Measurements from ENCODE around the gene CD86.

CD86 gene

DNA sequence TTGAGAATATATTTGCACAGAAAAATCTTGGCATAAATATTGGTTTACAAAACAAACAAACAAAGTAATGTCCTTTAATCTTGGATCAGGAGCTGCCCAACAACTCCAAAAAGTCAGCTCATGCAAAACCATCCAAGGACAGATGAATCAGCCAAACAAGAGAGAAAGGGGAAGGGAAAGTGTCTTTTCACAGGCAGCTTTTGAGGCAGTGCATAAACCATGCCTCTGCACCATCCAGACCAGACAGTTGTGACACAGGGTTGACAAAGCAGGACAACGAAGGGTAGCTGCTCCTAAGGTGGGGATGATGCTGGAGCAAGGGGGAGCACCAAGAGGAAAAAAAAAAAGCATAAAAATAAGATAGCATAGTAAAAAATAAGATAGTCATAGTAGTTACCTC lies 8.7 kb downstream of the CD86 start:
- TF ChIP-seq, protein P1, sequence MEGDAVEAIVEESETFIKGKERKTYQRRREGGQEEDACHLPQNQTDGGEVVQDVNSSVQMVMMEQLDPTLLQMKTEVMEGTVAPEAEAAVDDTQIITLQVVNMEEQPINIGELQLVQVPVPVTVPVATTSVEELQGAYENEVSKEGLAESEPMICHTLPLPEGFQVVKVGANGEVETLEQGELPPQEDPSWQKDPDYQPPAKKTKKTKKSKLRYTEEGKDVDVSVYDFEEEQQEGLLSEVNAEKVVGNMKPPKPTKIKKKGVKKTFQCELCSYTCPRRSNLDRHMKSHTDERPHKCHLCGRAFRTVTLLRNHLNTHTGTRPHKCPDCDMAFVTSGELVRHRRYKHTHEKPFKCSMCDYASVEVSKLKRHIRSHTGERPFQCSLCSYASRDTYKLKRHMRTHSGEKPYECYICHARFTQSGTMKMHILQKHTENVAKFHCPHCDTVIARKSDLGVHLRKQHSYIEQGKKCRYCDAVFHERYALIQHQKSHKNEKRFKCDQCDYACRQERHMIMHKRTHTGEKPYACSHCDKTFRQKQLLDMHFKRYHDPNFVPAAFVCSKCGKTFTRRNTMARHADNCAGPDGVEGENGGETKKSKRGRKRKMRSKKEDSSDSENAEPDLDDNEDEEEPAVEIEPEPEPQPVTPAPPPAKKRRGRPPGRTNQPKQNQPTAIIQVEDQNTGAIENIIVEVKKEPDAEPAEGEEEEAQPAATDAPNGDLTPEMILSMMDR (IDR thresholded peaks at IDR 0.05; ENCODE audit: low read depth, low read length, missing control alignments): no peak
- Histone ChIP-seq H3K36me3 (replicated peaks) (no peaks in the 10 kb centered on the region), H3K27ac (no peak overlapping the region), H3K4me3 (ENCODE audit: low read depth, low read length) (no peak overlapping the region), H3K27me3 (replicated peaks) (no peaks in the 10 kb centered on the region)
- in situ Hi-C loops (cut with HindIII; ENCODE audit: low pct_ligation_motif_present, low sequenced_read_pairs): no loop called here
- no peak for DNase-seq

DNA sequence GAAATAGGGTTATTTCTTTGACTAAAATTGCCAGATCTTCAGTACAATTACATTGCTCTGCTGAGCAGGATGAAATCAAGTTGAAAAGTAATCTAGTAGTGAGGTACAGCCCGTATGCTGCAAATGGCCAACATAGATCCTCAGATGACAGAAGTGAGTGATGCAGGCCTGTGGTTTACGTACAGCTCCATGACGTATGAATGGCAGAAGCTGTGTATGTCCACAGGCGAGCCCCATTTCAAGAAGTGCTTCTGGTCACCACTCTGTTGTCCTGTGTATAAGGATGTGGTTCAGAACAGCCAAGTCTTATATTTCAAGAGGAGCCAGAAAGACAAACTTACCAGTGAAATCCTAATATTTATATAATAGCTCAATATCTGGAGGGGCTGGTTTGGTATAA lies 9.2 kb downstream of the CD86 start:
- H3K36me3 ChIP-seq (replicated peaks): no peaks in the 10 kb centered on the region
- TF ChIP-seq, protein P1 (IDR thresholded peaks at IDR 0.05; ENCODE audit: low read depth, low read length, missing control alignments): no peak
- in situ Hi-C loops (cut with HindIII; ENCODE audit: low pct_ligation_motif_present, low sequenced_read_pairs): no loop called here
- H3K4me3 ChIP-seq (ENCODE audit: low read depth, low read length): no peak overlapping the region
- no peaks in the 10 kb centered on the region for H3K27me3 ChIP-seq (replicated peaks)
- DNase-seq: no peak
- no peak overlapping the region for H3K27ac ChIP-seq

DNA sequence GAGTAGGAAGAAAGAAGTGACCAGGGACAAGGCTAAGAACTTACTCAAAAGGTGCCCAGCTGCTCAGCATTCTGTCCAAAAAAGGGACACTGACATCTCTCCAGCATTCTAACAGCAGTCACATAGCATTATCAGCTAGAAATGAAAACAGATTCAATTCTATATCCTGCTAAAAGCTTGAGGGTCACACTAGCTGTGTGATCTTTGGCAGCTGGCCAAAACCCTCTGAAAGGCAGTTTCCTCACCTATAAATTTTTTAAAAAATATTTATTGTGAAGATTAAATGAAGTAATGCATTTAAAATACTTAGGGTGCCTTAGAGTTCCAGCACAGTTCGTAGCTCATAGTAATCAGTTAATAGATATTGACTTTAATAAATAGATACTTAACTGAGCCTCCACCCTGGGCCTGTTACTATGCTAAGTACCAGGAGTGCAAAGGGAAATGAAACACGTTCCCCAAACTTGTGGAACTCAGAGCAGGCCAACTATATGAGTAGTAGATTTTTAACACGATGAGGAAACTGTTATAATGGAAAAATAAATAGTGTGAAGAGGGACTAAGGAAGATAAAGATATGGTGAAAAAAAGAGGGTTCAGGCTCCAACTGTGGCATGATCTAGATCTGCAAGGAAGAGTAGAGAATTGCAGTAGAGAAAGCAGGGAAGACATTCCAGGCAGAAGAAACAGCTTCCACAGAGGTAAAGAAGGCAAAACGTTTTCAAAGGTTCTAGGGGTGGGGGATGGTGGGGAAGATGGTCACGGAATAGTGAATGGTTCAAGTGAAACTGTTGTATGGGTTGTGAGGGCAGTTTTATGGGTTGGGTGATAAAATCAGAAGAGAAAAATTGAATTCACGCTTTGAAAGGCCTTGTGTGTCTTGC lies 11.4 kb downstream of the CD86 start:
- Histone ChIP-seq H3K27me3 (replicated peaks) (no peaks in the 10 kb centered on the region), H3K27ac (no peak overlapping the region), H3K36me3 (replicated peaks) (no peaks in the 10 kb centered on the region), H3K4me3 (ENCODE audit: low read depth, low read length) (no peak overlapping the region)
- DNase-seq: no peak
- TF ChIP-seq, protein P1 (IDR thresholded peaks at IDR 0.05; ENCODE audit: low read depth, low read length, missing control alignments): no peak
- in situ Hi-C loops (cut with HindIII; ENCODE audit: low pct_ligation_motif_present, low sequenced_read_pairs): no loop called here

DNA sequence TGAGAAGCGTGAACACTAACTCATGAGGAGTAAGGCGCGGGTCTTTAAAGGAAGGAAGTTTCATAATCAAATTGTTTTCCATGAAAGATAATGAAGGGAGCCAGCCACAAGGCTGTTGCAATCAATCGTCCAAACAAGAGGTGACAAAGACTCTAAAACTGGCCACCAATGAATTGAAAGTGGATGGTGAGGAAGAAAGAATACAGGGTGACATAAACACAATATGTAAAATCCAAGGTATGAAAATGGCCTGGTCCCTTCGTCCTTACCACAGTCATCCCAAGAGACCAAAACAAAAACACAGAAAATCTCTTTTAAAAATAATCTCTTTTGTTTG lies 12.0 kb downstream of the CD86 start:
- DNase-seq: no peak
- Histone ChIP-seq H3K27me3 (replicated peaks) (no peaks in the 10 kb centered on the region), H3K27ac (no peak overlapping the region), H3K36me3 (replicated peaks) (no peaks in the 10 kb centered on the region), H3K4me3 (ENCODE audit: low read depth, low read length) (no peak overlapping the region)
- TF ChIP-seq, protein P1 (IDR thresholded peaks at IDR 0.05; ENCODE audit: low read depth, low read length, missing control alignments): no peak
- in situ Hi-C loops (cut with HindIII; ENCODE audit: low pct_ligation_motif_present, low sequenced_read_pairs): no loop called here

DNA sequence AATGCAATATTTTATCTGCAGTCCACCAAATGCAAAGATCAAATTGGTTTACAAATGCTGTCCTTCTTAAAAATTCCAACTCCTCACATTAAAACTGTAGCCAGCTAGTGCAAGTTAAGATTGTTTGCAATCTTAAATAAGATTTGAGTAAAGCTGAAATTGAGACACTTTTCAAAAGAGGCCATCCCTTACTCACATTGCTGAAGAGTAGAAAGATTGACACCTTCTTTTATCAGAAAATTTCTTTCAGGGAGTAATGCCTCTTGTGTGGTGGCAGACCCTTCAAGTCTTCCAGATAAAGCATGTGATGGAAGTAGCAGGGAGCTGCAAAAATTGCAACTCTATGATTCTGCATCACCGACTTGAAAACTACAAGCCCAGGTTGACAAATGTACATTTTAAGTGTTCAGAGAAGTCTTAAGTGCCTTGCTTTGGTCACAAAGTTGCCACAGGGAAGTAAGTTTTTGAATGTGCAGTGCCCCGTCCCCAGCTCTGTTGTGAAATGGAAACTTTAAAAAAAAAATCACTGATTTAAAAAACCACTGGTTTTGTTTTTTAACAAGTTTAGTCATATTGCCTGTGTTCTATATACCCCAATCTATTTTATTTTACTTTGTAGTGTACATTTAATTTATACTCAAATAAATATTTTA lies 12.6 kb downstream of the CD86 start:
- no peaks in the 10 kb centered on the region for H3K36me3 ChIP-seq (replicated peaks)
- no peak overlapping the region for H3K4me3 ChIP-seq (ENCODE audit: low read depth, low read length)
- DNase-seq: no peak
- in situ Hi-C loops (cut with HindIII; ENCODE audit: low pct_ligation_motif_present, low sequenced_read_pairs): no loop called here
- no peak overlapping the region for H3K27ac ChIP-seq
- TF ChIP-seq, protein P1 (IDR thresholded peaks at IDR 0.05; ENCODE audit: low read depth, low read length, missing control alignments): no peak
- H3K27me3 ChIP-seq (replicated peaks): no peaks in the 10 kb centered on the region

All from brain microvascular endothelial cell (primary cell).